Thymus (tissue), 11 donors: Measurements from ENCODE around the gene STIM1. TPM values are rescaled to one million over a fixed set of nuclear protein-coding genes. Genes with fewer than 3 reads are reported as not detected.

ENCODE experiments used
- DNase-seq, 9 donors: peaks; one replicate each; pipeline ENCODE4 v3.0.0-alpha.2; 2013; ENCODE audit warnings: low spot score in 9 of 9, low read depth in 6 of 9, missing footprints in 1 of 9
- H3K27ac ChIP-seq, 2 donors: one replicate each; pipeline ENCODE4 v1.5.1; 2013; ENCODE audit warnings: control low read depth in 1 of 2, low read depth in 1 of 2, low read length in 1 of 2, mild to moderate bottlenecking in 1 of 2, moderate library complexity in 1 of 2
- H3K27me3 ChIP-seq, 2 donors: one replicate each; pipeline ENCODE4 v1.5.1; 2013; ENCODE audit warnings: low read length in 1 of 2; ENCODE audit not compliant: control insufficient read depth in 2 of 2, insufficient read depth in 1 of 2
- H3K36me3 ChIP-seq, 2 donors: one replicate each; pipeline ENCODE4 v1.5.1; 2013; ENCODE audit warnings: low read length in 1 of 2, mild to moderate bottlenecking in 1 of 2, moderate library complexity in 1 of 2; ENCODE audit not compliant: control insufficient read depth in 2 of 2, insufficient read depth in 2 of 2
- H3K4me1 ChIP-seq, 2 donors: one replicate each; pipeline ENCODE4 v1.5.1; 2013; ENCODE audit warnings: low read length in 2 of 2; ENCODE audit not compliant: control insufficient read depth in 2 of 2, insufficient read depth in 2 of 2
- H3K4me3 ChIP-seq, 2 donors: one replicate each; pipeline ENCODE4 v1.5.1; 2013; ENCODE audit warnings: low read length in 2 of 2, control low read depth in 1 of 2, mild to moderate bottlenecking in 1 of 2
- H3K9me3 ChIP-seq, 2 donors: one replicate each; pipeline ENCODE4 v1.5.1; 2013; ENCODE audit warnings: low read length in 1 of 2, mild to moderate bottlenecking in 1 of 2; ENCODE audit not compliant: control insufficient read depth in 2 of 2, insufficient read depth in 1 of 2
- WGBS: extraction: QIAGEN DNeasy Blood & Tissue Kit; methylation state at CpG from one replicate; pipeline ENCODE4 v1.1.7; 2013; 5-methylcytosine and 5-hydroxymethylcytosine counted together
- polyA plus RNA-seq: library from polyadenylated mRNA; stranded (reverse); fragments of 200-250 nt; gene quantifications from one replicate; pipeline ENCODE4 v1.2.3, GENCODE V29; 2013
- total RNA-seq: library from RNA; stranded (reverse); fragments of 120-200 nt; gene quantifications from one replicate; pipeline ENCODE4 v1.2.4, GENCODE V29; 2013
- donor health status: healthy.

Gene STIM1
- total and polyA plus RNA-seq, 2 donors = 30.8 to 33.0 TPM

DNA sequence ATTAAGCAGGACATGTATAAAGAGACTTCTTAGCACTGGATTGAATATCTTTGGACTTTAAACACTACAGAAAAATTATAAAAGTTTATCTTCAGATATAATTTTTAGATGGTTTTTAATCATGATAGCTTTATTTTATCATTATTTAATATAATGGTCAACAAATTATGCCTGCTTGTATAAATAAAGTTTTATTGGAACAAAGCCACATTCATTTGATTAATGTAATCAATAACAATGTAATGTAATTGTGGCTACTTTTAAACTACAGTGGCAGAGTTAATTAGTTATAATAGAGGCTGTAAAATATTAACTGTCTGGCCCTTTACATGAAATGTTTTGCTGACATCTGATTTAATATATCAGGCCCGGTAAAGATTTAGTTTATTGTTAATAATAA is 70.0 kb downstream of the STIM1 start:
- whole genome bisulfite sequencing = 99% methylated on average over 1 of the region's 1 CpG
- peaks cover 0 to 11% of the 10 kb centered on the region in 2 donors for H3K4me1 ChIP-seq
- no peaks in the 10 kb centered on the region for H3K27me3 ChIP-seq
- no peak overlapping the region for H3K27ac ChIP-seq
- H3K4me3 ChIP-seq = no peak overlapping the region
- no peak for DNase-seq
- H3K36me3 ChIP-seq = peaks cover 5 to 10% of the 10 kb centered on the region in 2 donors
- H3K9me3 ChIP-seq = no peaks in the 10 kb centered on the region

DNA sequence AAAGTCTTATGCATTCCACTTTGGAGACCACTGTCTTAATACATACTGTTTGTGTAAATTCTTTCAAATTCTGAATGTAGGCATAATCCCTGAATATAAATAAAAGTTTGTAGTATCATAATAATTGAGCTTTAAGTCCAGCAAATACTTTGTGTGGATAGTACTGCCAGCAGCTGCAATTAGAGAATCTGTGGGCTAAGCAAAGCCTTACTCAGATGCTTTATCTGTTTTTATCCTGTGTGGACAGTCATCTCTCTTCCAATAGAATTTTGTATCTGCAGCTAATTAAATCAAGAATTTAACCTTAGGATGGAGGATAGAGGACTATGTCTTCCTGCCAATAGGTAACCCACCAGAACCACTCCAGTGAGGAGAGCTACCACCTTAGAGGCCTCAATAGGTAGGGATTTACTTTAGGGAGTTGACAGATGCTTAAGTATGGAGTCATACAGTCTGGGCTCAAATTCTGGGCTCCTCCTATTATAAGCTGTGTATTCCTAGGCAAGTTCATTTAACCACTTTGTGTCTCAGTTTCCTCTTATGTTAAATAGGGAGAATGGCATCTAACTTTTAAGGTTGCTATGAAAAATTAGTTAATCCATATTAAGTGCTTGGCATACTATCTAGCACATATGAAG is 71.1 kb downstream of the STIM1 start:
- H3K36me3 ChIP-seq = peaks cover 5 to 11% of the 10 kb centered on the region in 2 donors
- no peaks in the 10 kb centered on the region for H3K27me3 ChIP-seq
- H3K27ac ChIP-seq = no peak overlapping the region
- no peaks in the 10 kb centered on the region for H3K9me3 ChIP-seq
- no peak overlapping the region for H3K4me3 ChIP-seq
- peaks cover 0 to 11% of the 10 kb centered on the region in 2 donors for H3K4me1 ChIP-seq
- DNase-seq = no peak

DNA sequence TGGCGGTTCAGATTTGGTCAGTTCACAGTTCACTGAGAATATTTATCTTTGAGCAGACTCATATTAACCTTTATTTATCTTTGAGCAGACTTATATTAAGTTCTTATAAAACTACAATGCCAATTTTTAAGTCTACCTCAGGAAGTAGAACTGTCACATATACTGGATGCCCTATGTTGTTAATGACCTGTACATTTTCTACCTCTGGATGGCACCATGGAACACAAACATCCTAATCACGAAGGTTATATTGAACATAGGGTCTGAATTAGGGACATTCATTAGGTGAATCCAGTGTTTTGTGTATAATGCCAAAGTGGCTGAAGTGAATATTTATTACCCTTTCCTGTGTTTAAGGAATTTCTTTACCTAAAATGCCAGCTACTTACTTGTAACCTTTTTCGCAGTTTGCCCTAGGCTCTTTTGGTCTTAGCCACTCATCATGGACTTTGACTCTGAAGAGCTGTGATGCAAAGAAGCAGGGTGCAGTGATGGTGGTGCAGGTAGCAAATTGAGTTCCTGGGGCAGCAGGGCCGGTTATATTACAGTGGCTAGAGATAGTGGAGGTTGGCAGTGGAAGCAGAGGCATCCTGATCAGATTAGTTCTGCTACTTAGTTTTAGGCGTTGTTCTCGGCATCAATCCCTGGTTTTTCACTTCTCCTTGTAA is 71.8 kb downstream of the STIM1 start:
- DNase-seq = no peak
- Histone ChIP-seq H3K9me3 (no peaks in the 10 kb centered on the region), H3K27ac (no peak overlapping the region), H3K36me3 (peaks cover 8 to 11% of the 10 kb centered on the region in 2 donors), H3K4me1 (peaks cover 0 to 11% of the 10 kb centered on the region in 2 donors), H3K27me3 (no peaks in the 10 kb centered on the region), H3K4me3 (no peak overlapping the region)
- 81% methylated on average over 6 of the region's 6 CpGs for WGBS

DNA sequence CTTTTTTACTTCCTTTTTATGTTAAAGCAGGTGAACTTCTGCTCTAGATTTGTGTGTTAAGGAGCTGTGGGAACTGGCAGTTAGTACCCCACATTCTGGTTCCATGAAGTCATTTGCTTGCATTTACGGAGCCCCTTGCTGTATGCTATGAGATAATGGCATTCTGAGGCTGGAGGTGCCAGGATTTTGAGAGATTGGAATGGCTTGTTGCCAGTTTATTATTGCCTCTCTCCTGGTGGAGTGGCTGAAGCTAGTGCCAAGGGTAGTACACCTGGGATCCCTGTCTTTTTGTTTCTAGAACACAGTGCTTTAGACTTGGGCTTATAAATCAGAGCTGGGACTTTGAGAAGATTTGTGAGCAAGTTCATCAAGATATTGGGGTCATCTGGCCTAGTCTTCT is 73.8 kb downstream of the STIM1 start:
- DNase-seq = no peak
- 92% methylated on average over 1 of the region's 1 CpG for WGBS
- H3K36me3 ChIP-seq = peaks cover 8 to 11% of the 10 kb centered on the region in 2 donors

DNA sequence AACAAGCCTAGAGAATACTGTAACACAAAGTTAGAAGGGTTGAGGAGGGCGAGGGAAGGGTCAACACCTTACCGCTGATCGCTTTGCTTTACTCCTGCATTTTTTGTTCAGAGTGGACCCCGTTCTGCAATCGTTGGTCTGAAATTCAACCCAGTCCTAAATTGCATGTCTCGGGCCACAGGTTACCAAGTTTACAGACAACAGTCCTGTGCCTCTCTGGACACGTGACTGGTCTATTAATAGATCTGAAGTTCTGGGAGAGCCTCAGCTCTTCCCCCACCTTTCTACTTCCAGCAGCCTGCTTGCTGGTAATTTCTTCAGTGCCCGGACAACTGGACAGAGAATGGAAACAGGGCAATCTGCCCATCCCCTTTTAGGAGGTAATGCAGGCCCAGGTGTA is 74.2 kb downstream of the STIM1 start:
- peaks cover 9 to 22% of the 10 kb centered on the region in 2 donors for H3K4me1 ChIP-seq
- no peaks in the 10 kb centered on the region for H3K27me3 ChIP-seq
- H3K36me3 ChIP-seq = peaks cover 8 to 11% of the 10 kb centered on the region in 2 donors
- H3K4me3 ChIP-seq = no peak overlapping the region
- no peak for DNase-seq
- WGBS = 97% methylated on average over 8 of the region's 8 CpGs
- H3K9me3 ChIP-seq = no peaks in the 10 kb centered on the region
- peak overlapping the region in 1 of 2 donors; percentile 3 for H3K27ac ChIP-seq

More for the DNA sequence above, 73.8 kb downstream of the STIM1 start:
- Histone ChIP-seq H3K9me3 (no peaks in the 10 kb centered on the region), H3K4me1 (peaks cover 5 to 18% of the 10 kb centered on the region in 2 donors), H3K27me3 (no peaks in the 10 kb centered on the region), H3K27ac (peak overlapping the region in 1 of 2 donors; percentile 3), H3K4me3 (no peak overlapping the region)

GRCh38 chr11:3932698-3933097 is 77.2 kb downstream of the STIM1 start:
- DNase-seq = no peak
- Histone ChIP-seq H3K9me3 (no peaks in the 10 kb centered on the region), H3K27me3 (no peaks in the 10 kb centered on the region), H3K36me3 (peaks cover 8 to 18% of the 10 kb centered on the region in 2 donors), H3K4me3 (no peak overlapping the region), H3K27ac (no peak overlapping the region), H3K4me1 (peaks cover 19 to 35% of the 10 kb centered on the region in 2 donors)
- 98% methylated on average over 2 of the region's 2 CpGs for WGBS

DNA sequence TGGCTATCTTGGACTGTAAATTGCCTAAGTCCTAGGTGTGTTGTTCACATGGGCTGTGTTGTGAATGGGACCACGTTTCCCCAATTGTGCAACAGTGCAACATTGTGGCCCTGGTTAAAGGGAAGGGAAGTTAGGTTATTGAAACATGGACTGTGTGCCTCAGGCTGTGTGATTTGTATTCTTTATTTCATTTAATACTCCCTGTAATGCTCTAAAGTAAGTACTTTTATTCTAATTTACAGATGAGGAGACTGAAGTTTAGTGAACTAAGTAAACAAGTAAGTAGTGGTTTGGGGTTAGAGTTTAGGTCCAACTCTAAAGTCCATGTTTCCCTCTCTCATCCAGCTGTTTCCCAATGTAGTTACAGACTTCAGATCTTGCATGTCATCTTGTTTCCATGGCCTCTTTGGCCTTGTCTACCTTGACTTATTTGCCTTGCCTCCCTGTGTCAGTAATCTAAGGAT is 77.7 kb downstream of the STIM1 start:
- Histone ChIP-seq H3K4me3 (no peak overlapping the region), H3K9me3 (no peaks in the 10 kb centered on the region), H3K27me3 (no peaks in the 10 kb centered on the region), H3K4me1 (peaks cover 19 to 35% of the 10 kb centered on the region in 2 donors), H3K27ac (no peak overlapping the region), H3K36me3 (peaks cover 8 to 18% of the 10 kb centered on the region in 2 donors)
- no peak for DNase-seq
- WGBS = 98% methylated on average over 1 of the region's 1 CpG

DNA sequence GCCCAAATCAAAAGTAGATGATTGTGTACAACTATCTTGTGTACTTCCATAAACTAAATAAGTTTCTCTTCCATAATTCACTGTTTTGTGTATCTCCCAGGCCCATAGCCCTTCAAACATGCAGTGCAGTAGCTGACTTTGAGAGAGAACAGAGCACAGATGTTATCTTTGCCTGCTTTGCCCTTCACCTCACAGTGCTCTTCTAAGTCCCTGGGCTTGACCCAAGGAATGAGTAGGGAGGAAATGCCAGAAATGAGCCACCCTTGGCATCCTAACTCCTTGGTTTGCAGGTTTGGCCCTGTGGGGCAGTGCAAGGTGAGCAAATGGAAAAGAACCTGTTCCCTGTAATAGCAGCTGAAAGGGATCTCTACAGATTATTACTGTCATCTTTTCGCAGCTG is 79.2 kb downstream of the STIM1 start:
- H3K4me1 ChIP-seq = peaks cover 22 to 28% of the 10 kb centered on the region in 2 donors
- H3K4me3 ChIP-seq = no peak overlapping the region
- no peaks in the 10 kb centered on the region for H3K27me3 ChIP-seq
- 98% methylated on average over 1 of the region's 1 CpG for WGBS
- H3K27ac ChIP-seq = peak overlapping the region; percentile 33 to 81
- H3K9me3 ChIP-seq = no peaks in the 10 kb centered on the region
- peak in 1 of 9 donors; percentile 47 for DNase-seq
- peaks cover 5 to 12% of the 10 kb centered on the region in 2 donors for H3K36me3 ChIP-seq

DNA sequence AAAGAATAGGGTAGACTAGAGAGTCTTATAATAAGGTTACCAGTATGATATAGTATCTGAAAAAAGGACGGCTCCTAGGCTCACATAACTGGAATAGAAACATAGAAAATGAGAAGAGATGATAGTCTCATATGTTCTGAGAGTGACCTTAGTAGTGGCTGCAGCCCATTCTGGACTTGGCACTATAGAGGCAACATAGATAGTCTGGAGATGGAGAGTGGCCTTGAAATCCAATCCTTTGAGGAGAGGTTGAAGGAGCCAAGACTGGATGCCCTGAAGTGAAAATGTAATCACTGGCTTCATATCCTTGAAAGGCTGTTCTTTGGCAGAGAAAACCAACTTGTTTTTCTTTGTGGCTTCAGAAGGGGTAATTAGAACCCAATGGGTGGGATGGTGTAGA is 81.1 kb downstream of the STIM1 start:
- Histone ChIP-seq H3K9me3 (no peaks in the 10 kb centered on the region), H3K4me3 (no peak overlapping the region), H3K27me3 (no peaks in the 10 kb centered on the region), H3K4me1 (peaks cover 24 to 27% of the 10 kb centered on the region in 2 donors), H3K36me3 (peaks cover 3 to 6% of the 10 kb centered on the region in 2 donors), H3K27ac (no peak overlapping the region)
- no peak for DNase-seq
- 97% methylated on average over 1 of the region's 1 CpG for WGBS
